GM19397 (cell line): ENCODE measurements around the gene BDNF.

Experiments
- ATAC-seq: cut with Tn5 transposase; IDR thresholded peaks from one replicate; pipeline ENCODE4 v1.9.1; 2021; ENCODE audit warnings: mild to moderate bottlenecking, moderate library complexity; ENCODE audit not compliant: unreplicated experiment

The BDNF gene

DNA sequence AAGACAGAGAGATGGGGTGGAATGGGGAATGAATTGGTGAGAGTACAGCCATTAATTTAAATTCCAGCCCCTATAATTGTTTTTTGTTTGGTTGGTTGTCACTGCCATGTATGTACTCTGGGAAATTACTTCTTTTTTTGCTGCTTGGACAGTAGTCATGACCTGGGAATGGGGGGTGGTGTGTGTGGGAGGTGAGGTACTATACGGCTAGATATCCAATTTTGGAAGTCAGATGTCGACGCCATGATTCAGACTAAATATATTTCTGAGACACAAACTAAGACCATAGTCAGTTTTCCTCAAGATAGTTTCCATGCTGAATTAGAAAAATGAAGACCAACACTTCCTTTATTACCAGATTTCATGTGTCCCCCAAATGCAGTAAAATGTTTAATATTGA, 7.4 kb upstream of the BDNF start:
- no peak for ATAC-seq

GRCh38 chr11:27705873-27706820, 5.9 kb upstream of the BDNF start:
- peak; percentile 56 for ATAC-seq

DNA sequence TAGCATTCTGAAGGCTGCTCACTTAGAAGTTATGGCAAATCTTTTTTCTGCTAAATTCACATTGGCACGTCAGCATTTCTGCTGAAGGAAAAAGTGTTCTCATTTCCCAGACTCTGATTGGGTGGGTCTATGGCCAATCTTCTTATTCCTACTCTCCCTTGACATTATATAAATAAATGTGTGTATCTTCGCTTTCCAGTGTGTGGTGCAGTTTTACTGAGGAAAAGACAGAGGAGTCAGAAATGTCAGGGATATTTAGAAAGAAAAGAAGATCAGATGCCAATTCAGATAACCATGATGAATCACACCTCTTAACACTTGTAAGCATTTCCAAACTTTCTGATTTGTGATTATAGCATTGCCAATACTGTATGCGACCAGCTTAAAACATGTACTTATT, 3.2 kb upstream of the BDNF start:
- ATAC-seq = no peak

DNA sequence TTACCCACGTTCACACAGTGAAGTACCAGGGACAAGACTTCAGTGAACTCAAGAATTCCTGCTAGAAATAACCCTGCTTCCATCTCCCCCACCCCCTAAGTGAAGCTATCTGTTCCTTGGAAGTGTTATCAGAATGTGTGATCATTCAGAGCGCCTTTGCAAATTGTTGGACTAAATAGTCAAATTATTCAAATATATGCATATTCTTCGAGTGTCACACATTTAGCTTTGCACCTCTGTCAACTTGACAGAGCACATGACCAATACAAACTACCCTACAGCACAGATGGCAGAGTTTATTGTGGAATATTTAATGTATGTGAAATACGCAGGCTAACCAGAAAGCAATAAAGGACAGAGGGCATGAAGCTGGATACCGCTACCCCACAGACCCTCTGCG, 2.6 kb upstream of the BDNF start:
- no peak for ATAC-seq

DNA sequence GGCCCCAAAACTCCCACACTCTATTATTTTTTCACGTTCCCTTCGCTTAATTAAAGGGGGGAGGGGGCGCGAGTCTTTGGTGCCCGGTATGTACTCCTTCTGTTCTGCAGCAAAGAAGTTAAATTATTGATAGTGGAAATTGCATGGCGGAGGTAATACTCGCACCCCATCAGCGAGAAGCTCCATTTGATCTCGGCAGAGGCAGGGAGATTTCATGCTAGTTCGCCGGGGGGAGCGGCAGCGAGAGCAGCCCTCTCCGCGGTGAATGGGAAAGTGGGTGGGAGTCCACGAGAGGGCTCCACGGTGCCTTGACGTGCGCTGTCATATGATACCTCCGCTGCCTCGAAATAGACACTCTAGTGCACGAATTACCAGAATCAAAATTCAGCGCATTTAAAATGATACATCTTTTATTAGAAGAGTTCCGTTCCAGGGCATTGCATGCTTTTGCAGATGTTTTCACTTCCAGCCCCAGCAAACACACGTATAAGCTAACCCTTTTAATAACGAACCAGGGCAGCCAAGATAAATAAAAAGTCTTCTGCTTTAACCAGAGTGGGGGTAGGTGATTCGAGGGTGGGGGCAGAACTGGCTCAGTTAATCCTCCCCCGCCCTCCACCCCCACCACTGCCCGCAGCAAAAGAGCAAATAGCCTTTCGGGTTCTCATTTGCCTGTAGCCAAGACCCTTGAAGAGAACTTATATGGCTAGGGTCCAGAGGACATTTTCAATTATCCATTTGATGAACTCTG, 1.3 kb upstream of the BDNF start:
- ATAC-seq = no peak

DNA sequence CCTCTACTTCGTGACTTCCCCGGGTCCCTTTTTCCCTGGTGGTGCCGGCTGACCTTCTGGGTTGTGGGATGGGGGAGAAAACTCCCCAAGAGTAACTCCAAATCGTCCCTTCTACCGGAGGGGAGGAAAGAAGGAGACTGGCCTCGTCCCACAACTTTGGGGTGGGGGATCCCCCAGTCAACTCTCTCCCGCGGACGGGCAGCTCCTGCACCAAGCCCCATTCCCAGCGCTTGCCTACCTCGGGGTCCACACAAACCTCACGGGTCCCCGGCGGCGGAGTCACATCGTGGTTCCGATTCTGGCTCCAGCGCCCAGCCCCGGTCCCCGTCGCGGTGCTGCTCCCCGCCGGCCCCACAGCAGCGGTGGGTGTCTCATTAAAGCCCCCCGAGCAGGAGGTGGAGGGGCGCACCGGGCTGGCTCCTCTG, 317 bp downstream of the BDNF start:
- ATAC-seq = no peak

DNA sequence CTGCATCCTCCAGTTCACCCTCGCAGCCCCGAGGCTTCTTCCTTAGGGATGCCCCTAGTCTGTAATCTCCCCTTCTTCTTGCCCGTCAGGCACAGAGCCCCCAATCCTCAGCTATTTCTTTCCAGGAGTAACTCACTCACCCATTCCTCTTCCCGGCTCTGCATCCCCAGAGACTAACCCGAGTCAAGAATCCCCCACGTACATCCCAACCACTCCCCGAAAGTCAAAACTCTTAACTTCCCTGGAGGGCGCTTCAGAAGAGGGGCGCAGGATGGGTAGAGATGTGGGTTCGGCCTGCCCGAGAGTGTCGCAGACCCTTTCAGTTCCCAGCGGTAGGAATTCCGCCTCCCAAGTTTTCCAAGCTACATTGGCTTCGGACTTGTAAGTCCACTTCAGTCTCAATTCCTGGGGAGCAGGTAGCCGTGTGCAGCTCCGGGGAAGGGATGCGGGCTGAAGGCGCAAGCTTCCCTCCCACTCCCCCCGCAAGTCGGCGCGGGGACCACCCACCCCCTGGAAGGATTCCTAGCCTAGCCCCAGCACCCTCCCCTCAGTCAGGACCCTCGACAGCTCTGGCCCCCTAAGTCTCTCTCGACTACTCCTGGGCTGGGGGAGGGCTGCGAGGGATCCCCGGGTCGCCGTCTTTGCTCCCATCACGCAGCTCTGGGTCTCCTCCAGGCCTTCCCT, 871 bp downstream of the BDNF start:
- ATAC-seq = no peak

DNA sequence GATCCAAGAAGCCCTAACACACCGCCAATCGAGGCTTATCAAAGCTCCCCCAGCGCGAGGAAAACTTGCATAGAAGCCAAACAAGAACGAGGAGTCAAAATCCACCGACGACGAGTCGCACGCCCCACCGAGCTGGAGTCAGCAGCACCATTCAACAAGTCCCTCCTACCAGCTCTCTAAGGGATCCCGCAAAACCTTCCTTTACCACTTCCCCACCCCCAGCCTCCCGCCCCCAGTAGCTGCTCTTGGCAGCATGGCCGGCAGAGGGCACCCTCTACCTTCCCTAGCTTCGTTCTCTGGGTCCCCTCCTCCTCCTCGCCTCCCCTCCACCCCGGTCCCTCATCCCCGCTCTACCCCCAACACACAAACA, 1.4 kb downstream of the BDNF start:
- ATAC-seq = peak; percentile 67

DNA sequence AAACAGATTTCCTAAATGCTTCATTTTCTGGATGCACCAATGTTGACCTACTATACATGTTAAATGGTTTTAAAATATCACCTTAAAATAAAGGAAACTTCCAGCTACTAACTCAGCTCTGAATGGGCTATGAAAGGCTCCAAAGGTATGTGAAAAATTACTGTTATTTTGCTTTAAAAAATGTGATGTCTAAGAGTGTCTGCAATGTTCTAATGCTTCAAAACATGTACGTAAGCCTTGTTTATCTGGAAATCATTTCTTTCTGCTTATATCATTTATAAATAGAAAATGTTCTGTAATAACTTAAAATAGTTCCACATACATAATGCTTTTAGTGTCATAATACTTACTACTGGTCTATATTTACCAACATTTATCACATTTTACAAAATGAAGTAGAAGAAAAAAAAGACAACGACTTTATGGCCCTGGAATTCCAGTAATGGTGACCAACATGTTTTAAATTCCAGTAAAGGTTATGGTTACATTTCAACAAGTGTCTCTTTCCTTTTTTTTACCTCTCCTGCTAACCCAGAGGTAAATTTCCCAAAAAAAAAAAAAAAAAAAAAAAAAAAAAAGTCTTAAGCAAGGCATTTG, 2.5 kb downstream of the BDNF start:
- ATAC-seq = no peak

DNA sequence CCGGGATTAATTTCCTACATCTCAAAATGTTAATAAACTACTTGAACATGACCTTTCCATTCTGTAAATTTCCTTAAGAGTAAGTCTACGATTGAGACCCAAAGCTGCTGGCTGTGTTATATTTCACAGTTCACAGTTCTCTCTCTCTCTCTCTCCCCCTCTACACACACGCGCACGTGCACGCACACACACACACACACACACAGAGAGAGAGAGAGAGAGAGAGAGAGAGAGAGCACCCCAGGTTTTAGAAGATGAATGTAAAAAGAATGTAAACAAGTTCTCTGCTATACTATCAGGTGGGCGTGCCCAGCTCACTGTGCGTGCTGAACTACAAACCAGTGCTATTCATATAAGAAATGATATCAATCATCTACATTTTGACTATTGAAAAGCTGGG, 3.3 kb downstream of the BDNF start:
- ATAC-seq = no peak

DNA sequence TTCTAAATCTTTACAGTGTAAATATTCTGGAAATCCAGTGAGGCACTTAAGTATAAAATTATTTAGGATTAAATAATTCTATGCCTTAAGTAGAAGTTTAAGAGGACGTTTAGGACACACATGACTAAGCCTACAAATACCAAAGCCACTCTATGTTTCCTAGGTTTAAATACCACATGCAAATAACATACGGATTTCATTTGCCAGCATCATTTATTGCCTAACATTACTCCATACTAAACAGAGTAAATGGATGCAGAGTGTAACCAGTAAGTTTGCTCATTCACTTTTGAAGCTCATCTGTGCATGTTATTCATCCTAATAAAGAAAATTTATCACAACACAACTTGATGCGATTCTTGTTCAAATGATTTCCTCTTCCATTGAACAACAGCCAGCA, 4.1 kb downstream of the BDNF start:
- ATAC-seq = no peak

DNA sequence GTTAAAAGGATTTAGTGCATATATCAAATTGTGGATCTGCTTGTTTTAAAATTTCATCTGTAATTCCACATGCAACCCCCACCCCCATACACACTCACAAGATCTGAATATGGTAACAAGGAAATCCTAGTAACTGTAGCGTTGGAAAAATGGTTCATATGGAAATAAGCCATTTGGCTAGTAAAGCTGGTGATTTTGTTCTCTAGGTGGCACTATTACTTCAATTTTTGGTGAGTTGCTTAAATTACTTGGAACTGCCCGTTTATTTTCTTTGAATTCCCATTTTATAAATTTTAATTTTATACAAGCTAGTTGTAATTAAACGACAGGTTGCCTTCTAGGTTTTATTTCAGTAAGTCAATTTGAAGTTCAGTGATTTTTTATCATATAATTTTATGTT, 5.3 kb downstream of the BDNF start:
- no peak for ATAC-seq

DNA sequence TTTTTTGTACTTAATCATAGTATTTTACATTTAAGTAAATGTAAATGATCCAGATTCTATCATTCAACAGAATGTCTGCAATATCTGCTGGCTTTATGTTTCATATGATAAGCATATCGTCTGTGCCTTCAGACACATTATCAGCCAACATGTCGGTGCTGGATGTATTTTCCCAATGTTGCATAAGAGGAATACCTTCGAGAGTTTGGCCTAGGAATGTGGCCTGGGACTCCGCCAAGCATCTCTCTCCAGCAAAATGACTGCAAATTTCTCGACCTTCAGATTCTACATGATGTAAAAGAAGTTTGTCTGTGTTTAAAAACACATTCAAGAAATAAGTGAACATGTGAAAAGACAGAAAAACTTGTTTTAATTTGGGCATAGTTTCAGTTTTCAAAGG, 6.9 kb downstream of the BDNF start:
- ATAC-seq = no peak

DNA sequence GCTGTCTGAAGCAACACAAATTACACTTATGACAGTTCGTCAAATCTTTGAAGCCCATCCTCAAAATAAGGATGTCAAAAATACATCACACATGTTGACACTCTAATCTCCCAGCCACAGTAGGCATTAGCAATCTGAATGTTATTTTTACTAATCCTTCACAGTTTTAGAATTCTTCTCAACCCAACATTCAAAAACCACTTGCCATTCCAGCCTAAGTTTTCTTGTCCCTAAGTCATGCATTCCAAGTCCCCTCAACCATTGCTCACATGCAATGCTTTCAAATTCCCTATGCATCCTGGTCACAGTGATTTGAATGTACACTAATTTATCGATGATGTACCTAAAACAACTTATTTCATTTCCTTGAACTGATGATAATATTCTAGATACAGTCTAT, 7.5 kb downstream of the BDNF start:
- ATAC-seq = no peak

DNA sequence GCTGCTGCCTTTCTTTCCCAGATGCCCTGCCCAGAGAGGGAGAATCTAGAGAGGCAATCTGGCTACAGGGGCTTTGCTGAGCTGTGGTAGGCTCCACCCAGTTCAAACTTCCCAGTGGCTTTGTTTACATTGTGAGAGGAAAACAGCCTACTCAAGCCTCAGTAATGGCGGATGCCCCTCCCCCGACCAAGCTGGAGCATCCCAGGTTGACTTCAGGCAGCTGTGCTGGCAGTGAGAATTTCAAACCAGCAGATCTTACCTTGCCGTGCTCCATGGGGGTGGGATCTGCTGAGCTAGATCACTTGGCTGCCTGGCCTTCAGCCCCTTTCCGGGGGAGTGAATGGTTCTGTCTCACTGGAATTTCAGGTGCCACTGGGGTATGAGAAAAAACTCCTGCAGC, 12.2 kb downstream of the BDNF start:
- no peak for ATAC-seq

GRCh38 chr11:27681664-27682063, 18.6 kb downstream of the BDNF start:
- ATAC-seq = no peak

DNA sequence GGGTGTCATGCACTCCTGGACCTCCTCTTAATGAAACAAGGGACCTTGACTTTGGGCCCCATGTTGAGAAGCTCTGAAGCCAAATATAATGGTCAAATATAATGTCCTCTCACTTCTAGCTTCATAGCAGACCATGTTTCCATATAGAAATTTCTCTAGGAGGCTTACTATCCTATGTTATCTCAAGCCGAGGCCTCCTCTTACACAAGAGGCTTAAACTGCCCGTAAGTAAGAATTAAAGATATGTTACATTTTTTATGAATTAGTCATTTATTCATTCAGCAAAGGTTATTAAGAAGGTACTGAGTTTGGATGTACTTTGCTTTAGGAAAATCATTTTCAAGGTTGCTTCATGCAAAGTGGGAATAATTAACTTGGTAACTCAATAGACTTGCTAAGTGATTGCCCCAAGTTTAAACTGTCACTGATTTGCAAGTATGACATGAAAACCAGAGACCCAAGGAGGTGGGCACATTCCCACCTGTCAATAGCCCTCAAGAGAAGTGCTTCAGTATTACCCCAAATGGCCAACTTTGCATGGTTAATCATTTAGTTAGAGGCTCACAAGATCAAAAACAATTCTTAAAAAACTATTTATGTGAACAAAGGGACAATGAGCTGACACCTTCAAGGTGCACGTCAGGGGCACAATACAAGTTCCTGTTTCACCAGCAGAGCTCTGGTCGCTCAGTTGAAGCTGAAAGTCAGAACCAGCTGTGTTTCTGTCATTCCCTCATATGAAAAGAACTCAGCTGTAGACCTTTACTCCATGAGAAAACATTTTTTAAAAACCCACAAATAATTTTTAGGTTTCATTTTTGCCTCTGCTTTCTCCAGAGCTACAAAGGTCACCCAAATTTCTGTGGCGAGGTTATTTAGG, 20.9 kb downstream of the BDNF start:
- ATAC-seq = no peak

DNA sequence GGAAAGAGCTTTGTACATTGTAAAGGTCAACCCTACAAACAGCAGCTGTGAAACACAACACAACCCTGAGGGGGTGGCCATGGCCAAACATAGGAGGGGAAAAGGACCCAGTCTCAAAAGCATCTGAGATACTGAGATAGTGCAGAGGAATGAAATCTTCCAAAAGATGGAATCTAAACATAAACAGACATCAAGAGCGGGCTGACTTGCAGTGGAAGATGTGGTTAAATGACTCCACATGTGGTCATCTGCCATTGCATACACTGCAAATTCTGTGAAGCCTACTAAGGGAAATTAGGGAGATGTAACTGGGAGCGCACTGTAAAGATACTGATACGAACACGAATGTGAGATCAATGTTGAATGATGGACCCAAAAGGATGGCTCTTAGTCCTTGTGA, 22.0 kb downstream of the BDNF start:
- ATAC-seq = no peak

DNA sequence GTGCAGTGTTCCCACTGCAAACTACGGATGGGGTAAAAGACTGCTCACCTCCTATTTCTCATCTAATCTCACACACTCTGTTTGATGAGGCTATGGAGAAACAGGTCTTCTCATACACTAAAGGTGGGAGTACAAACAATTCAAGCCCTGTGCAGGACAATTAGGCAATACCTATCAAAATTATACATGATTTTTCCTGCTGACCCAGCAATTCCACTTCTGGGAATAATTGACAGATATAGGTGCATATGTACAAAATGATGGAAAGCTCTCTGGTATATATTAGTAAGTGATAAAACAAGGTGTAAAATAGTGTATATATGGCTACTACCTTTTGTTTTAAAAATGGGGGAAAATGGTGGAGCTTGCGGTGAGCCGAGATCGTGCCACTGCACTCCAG, 23.1 kb downstream of the BDNF start:
- no peak for ATAC-seq

DNA sequence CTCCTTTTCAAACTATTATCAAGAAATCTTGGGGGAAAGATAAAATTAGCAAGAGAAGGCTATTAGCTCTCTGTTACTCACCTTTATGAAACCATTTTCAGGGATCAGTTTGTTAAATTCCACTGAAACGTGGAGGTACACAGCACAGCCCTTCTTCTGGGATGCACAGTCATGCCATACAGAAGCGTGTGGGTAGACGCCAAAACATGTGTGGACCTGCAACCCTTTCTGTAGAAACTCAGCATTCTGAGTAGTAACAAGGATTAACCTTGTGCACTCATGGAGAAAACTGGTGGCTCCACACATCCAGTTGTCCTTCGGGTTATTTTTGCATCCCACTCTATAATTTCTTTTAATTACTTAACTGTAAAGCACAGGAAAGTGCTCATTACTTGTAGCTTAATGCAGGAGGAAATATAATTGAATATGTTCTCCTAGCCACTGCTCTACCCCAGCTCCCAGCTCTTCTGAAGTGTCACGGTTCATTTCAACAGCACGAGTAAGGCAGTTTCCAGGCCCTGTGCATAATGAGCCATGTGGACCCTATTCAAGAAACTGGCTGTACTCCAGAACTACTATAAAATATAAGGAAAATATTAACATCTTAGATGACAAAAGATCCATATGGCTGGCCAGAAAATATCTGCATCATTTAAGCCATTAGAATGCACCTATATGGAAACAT, 26.1 kb downstream of the BDNF start:
- ATAC-seq = no peak
